GM18519 (cell line): ENCODE data around the gene HTR2A.

Source experiments
- ATAC-seq: cut with Tn5 transposase; IDR thresholded peaks from one replicate; pipeline ENCODE4 v1.9.1; 2021; ENCODE audit warnings: mild to moderate bottlenecking, moderate library complexity; ENCODE audit not compliant: unreplicated experiment, low FRiP score

The HTR2A gene

GRCh38 chr13:46896341-46897137 lies at the start of gene HTR2A:
Gene HTR2A (minus strand): TSS chr13:46897053. CDS start chr13:46895906, 1,147 bp downstream.
- no peak for ATAC-seq

- no peak for ATAC-seq
These were observed 39.7 kb upstream of the HTR2A start for GRCh38 chr13:46936525-46936924.

GRCh38 chr13:46934749-46935148 lies 37.9 kb upstream of the HTR2A start:
- ATAC-seq: no peak

- no peak for ATAC-seq
These were observed 30.2 kb upstream of the HTR2A start for GRCh38 chr13:46926916-46927590.

GRCh38 chr13:46925486-46925885 lies 28.6 kb upstream of the HTR2A start:
- no peak for ATAC-seq

- ATAC-seq: no peak
These were observed 17.5 kb upstream of the HTR2A start for GRCh38 chr13:46914341-46914740.

- ATAC-seq: no peak
These were observed 16.9 kb upstream of the HTR2A start for GRCh38 chr13:46913757-46914156.

GRCh38 chr13:46909042-46909441 lies 12.2 kb upstream of the HTR2A start:
- no peak for ATAC-seq

GRCh38 chr13:46908501-46908900 lies 11.6 kb upstream of the HTR2A start:
- no peak for ATAC-seq

- no peak for ATAC-seq
These were observed 9.6 kb upstream of the HTR2A start for GRCh38 chr13:46906405-46906804.

GRCh38 chr13:46905249-46905648 lies 8.4 kb upstream of the HTR2A start:
- peak; percentile 53 for ATAC-seq

GRCh38 chr13:46903748-46904147 lies 6.9 kb upstream of the HTR2A start:
- no peak for ATAC-seq

GRCh38 chr13:46901721-46902120 lies 4.9 kb upstream of the HTR2A start:
- no peak for ATAC-seq

GRCh38 chr13:46899801-46900200 lies 2.9 kb upstream of the HTR2A start:
- no peak for ATAC-seq

GRCh38 chr13:46895381-46895780 lies 1.5 kb downstream of the HTR2A start:
- ATAC-seq: no peak

GRCh38 chr13:46894568-46894967 lies 2.3 kb downstream of the HTR2A start:
- no peak for ATAC-seq

- ATAC-seq: peak; percentile 63
These were observed 2.9 kb downstream of the HTR2A start for GRCh38 chr13:46893798-46894560.

GRCh38 chr13:46893221-46893740 lies 3.6 kb downstream of the HTR2A start:
- ATAC-seq: no peak

- ATAC-seq: no peak
These were observed 11.8 kb downstream of the HTR2A start for GRCh38 chr13:46885018-46885417.

- ATAC-seq: no peak
These were observed 12.3 kb downstream of the HTR2A start for GRCh38 chr13:46884531-46884930.

GRCh38 chr13:46881621-46882020 lies 15.2 kb downstream of the HTR2A start:
- ATAC-seq: no peak
